MM.1S (cell line): Measurements from ENCODE around the gene EXOSC3.

ENCODE experiments used
- EZH2 ChIP-seq: fragments of 300-600 bp; sonication (generic); optimal IDR thresholded peaks from 2 replicates; pipeline ENCODE3; 2017; ENCODE audit warnings: low read depth, mild to moderate bottlenecking, antibody characterized with exemption, low read length, mixed read lengths
- TF ChIP-seq, protein P1 (sequence below): fragments of 300-600 bp; sonication (generic); IDR thresholded peaks from 2 replicates; pipeline ENCODE4 v1.5.1; 2016; ENCODE audit warnings: antibody characterized with exemption, low read length, mixed read lengths

DNA sequence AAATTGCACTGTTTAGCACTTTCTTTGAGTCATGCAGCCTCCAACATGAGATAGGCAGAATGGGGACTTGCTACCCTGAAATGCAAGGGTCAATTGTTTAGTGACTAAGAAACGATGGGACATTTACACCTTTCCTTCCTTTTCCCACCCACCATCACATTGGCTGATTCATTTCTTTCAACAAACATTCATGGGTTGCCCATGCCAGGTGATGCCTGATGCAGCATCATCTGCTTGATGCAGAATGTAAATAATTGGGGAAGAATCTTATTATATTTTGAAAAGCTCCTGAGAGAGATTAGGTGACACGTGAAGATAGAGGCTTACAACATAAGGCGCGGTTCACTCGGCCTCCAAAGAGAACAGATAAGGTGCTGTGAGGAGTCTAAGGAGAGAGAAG, 35.7 kb downstream of the EXOSC3 start:
- TF ChIP-seq, protein P1, sequence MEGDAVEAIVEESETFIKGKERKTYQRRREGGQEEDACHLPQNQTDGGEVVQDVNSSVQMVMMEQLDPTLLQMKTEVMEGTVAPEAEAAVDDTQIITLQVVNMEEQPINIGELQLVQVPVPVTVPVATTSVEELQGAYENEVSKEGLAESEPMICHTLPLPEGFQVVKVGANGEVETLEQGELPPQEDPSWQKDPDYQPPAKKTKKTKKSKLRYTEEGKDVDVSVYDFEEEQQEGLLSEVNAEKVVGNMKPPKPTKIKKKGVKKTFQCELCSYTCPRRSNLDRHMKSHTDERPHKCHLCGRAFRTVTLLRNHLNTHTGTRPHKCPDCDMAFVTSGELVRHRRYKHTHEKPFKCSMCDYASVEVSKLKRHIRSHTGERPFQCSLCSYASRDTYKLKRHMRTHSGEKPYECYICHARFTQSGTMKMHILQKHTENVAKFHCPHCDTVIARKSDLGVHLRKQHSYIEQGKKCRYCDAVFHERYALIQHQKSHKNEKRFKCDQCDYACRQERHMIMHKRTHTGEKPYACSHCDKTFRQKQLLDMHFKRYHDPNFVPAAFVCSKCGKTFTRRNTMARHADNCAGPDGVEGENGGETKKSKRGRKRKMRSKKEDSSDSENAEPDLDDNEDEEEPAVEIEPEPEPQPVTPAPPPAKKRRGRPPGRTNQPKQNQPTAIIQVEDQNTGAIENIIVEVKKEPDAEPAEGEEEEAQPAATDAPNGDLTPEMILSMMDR = no peak
- no peak for TF ChIP-seq EZH2
